ENCODE results near the gene CCDC93.
"Not testable (repeated sequence)": the region's sequence is repeated elsewhere in the genome, so short reads cannot be mapped to it uniquely, and the experiment has no call there.

Gene CCDC93

DNA sequence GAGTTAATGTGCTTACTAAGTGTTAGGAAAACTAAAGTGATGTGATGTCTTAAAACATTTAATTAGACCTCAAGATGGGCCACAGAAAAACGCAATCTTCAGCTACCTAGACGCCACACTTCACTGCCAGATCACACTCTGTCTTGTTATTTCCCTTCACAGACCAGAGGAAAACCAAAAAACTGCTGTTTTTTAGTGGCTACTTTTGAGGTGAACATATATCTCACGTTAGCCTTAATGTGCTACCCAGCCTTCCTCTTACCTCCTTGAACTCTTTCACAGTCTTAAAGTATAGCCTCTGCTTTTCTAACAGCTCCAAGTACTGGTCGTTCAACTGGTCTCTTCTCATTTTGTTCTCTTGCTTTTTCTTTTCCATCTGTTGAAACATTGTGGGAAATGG lies 83.1 kb downstream of the CCDC93 start:
- no peaks in the 10 kb centered on the region for H3K79me2 ChIP-seq (ENCODE audit: control insufficient read depth, low read length)
- peaks cover 64% of the 10 kb centered on the region for H3K36me3 ChIP-seq (ENCODE audit: control insufficient read depth, low read length)
- no peaks in the 10 kb centered on the region for H4K20me1 ChIP-seq (ENCODE audit: control insufficient read depth, insufficient read depth, low read depth, low read length)
- H3F3A ChIP-seq (ENCODE audit: control insufficient read depth, insufficient read depth), result no peaks in the 10 kb centered on the region
- H3K4me2 ChIP-seq (ENCODE audit: low read length), result no peak overlapping the region
- TF ChIP-seq EZH2phosphoT487 (IDR thresholded peaks at IDR 0.05; ENCODE audit: borderline replicate concordance, low read length), result no peak
- H3K4me3 ChIP-seq (ENCODE audit: low read length), result no peak overlapping the region
- no peaks in the 10 kb centered on the region for H3K4me1 ChIP-seq (ENCODE audit: control insufficient read depth, low read length)
- H3K27ac ChIP-seq (ENCODE audit: low read depth, low read length), result no peak overlapping the region
- no peaks in the 10 kb centered on the region for H3K9me3 ChIP-seq (ENCODE audit: control insufficient read depth, insufficient read depth, low read length)
- no peaks in the 10 kb centered on the region for H3K9me2 ChIP-seq (replicated peaks; ENCODE audit: control insufficient read depth, low read length)
- H3K27me3 ChIP-seq (ENCODE audit: control insufficient read depth, low read length), result no peaks in the 10 kb centered on the region

- not testable (repeated sequence) for H3K4me3 ChIP-seq (ENCODE audit: low read length); H3K4me2 ChIP-seq (ENCODE audit: low read length); H3K4me1 ChIP-seq (ENCODE audit: control insufficient read depth, low read length); H3K79me2 ChIP-seq (ENCODE audit: control insufficient read depth, low read length); H3K9me2 ChIP-seq (replicated peaks; ENCODE audit: control insufficient read depth, low read length); H3K27ac ChIP-seq (ENCODE audit: low read depth, low read length); H3K9me3 ChIP-seq (ENCODE audit: control insufficient read depth, insufficient read depth, low read length); H3K27me3 ChIP-seq (ENCODE audit: control insufficient read depth, low read length); H4K20me1 ChIP-seq (ENCODE audit: control insufficient read depth, insufficient read depth, low read depth, low read length); H3F3A ChIP-seq (ENCODE audit: control insufficient read depth, insufficient read depth)
- H3K36me3 ChIP-seq (ENCODE audit: control insufficient read depth, low read length), result peaks cover 38% of the 10 kb centered on the region
Measured at GRCh38 chr2:117923471-117923870, 90.4 kb downstream of the CCDC93 start.

DNA sequence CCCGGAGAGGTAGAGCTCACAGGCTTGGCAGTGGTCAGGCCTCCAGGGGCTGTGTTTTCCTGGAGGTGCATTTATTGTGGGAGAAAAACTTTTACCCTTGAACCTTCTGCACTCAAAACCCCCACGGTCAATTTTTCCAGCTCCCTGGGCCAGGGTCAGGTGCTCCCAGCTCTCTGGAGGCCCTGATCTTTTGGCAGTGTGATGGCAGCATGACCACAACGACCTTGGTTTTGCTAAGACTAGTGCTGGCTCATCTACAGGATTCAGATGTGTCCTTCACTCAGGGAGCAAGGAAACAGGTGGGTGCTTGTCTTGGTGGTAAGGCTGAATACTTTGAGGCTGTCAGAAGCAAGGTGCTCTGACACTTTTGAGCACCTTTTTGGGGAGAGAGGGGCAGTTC lies 92.3 kb downstream of the CCDC93 start:
- Histone ChIP-seq H3K79me2 (ENCODE audit: control insufficient read depth, low read length) (no peaks in the 10 kb centered on the region), H3K4me1 (ENCODE audit: control insufficient read depth, low read length) (peaks cover 9% of the 10 kb centered on the region; the same call in 1 of the 2 replicates), H3F3A (ENCODE audit: control insufficient read depth, insufficient read depth) (no peaks in the 10 kb centered on the region), H3K4me3 (ENCODE audit: low read length) (no peak overlapping the region), H3K9me3 (ENCODE audit: control insufficient read depth, insufficient read depth, low read length) (no peaks in the 10 kb centered on the region), H3K27ac (ENCODE audit: low read depth, low read length) (no peak overlapping the region), H3K9me2 (replicated peaks; ENCODE audit: control insufficient read depth, low read length) (no peaks in the 10 kb centered on the region), H3K4me2 (ENCODE audit: low read length) (no peak overlapping the region), H4K20me1 (ENCODE audit: control insufficient read depth, insufficient read depth, low read depth, low read length) (no peaks in the 10 kb centered on the region), H3K27me3 (ENCODE audit: control insufficient read depth, low read length) (no peaks in the 10 kb centered on the region), H3K36me3 (ENCODE audit: control insufficient read depth, low read length) (peaks cover 57% of the 10 kb centered on the region)
- TF ChIP-seq EZH2phosphoT487 (IDR thresholded peaks at IDR 0.05; ENCODE audit: borderline replicate concordance, low read length) (no peak), CTCF (IDR thresholded peaks at IDR 0.05; ENCODE audit: low read depth, low read length, poor library complexity, severe bottlenecking) (no peak)

- Histone ChIP-seq H4K20me1 (ENCODE audit: control insufficient read depth, insufficient read depth, low read depth, low read length) (no peaks in the 10 kb centered on the region), H3K4me1 (ENCODE audit: control insufficient read depth, low read length) (peaks cover 9% of the 10 kb centered on the region; the same call in 1 of the 2 replicates), H3K9me2 (replicated peaks; ENCODE audit: control insufficient read depth, low read length) (no peaks in the 10 kb centered on the region), H3K27me3 (ENCODE audit: control insufficient read depth, low read length) (no peaks in the 10 kb centered on the region), H3K79me2 (ENCODE audit: control insufficient read depth, low read length) (no peaks in the 10 kb centered on the region), H3K4me3 (ENCODE audit: low read length) (no peak overlapping the region), H3K4me2 (ENCODE audit: low read length) (no peak overlapping the region), H3K27ac (ENCODE audit: low read depth, low read length) (no peak overlapping the region; the same call in 1 of the 2 replicates), H3K36me3 (ENCODE audit: control insufficient read depth, low read length) (peaks cover 57% of the 10 kb centered on the region), H3K9me3 (ENCODE audit: control insufficient read depth, insufficient read depth, low read length) (no peaks in the 10 kb centered on the region), H3F3A (ENCODE audit: control insufficient read depth, insufficient read depth) (no peaks in the 10 kb centered on the region)
- TF ChIP-seq CTCF (IDR thresholded peaks at IDR 0.05; ENCODE audit: low read depth, low read length, poor library complexity, severe bottlenecking), result no peak
- TF ChIP-seq EZH2phosphoT487 (IDR thresholded peaks at IDR 0.05; ENCODE audit: borderline replicate concordance, low read length), result no peak
Measured at GRCh38 chr2:117918608-117919007, 95.3 kb downstream of the CCDC93 start.
